ENCODE data around the gene HSPA12A.

DNA sequence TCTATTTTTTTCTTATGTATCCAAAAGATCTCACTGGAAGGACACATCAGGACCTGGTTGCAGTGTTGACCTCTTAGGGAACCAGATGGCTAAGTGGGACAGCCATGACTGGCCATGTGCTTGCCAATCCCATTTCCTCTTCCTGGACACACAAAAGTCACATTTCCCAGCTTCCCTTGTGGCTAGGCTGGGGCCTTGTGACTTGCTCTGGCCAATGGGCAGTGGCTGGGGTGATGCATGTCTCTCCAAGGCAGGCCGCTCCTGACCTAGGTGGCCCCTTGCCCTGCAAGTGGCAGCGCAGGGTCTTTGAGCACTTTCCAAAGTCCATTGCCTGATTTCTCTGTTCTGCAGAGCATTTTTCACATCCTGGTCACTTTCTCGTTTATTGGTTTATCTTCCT, 41.7 kb upstream of the HSPA12A start:
- TF ChIP-seq EZH2phosphoT487 (IDR thresholded peaks at IDR 0.05; ENCODE audit: borderline replicate concordance, low read length) = no peak
- TF ChIP-seq, protein P1, sequence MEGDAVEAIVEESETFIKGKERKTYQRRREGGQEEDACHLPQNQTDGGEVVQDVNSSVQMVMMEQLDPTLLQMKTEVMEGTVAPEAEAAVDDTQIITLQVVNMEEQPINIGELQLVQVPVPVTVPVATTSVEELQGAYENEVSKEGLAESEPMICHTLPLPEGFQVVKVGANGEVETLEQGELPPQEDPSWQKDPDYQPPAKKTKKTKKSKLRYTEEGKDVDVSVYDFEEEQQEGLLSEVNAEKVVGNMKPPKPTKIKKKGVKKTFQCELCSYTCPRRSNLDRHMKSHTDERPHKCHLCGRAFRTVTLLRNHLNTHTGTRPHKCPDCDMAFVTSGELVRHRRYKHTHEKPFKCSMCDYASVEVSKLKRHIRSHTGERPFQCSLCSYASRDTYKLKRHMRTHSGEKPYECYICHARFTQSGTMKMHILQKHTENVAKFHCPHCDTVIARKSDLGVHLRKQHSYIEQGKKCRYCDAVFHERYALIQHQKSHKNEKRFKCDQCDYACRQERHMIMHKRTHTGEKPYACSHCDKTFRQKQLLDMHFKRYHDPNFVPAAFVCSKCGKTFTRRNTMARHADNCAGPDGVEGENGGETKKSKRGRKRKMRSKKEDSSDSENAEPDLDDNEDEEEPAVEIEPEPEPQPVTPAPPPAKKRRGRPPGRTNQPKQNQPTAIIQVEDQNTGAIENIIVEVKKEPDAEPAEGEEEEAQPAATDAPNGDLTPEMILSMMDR (conservative IDR thresholded peaks at IDR 0.05; ENCODE audit: low read depth, low read length) = no peak
